ENCODE measurements around the gene TNRC6C.
A peak's percentile ranks its signal among the peaks of the same experiment; 100 is the strongest.
"Not testable (repeated sequence)": the region's sequence is repeated elsewhere in the genome, so short reads cannot be mapped to it uniquely, and the experiment has no call there.

Gene TNRC6C

GRCh38 chr17:78048346-78049292 lies 90.1 kb downstream of the TNRC6C start:
- DNase-seq, result peak; percentile 78

GRCh38 chr17:78049609-78050008 lies 91.1 kb downstream of the TNRC6C start:
- DNase-seq, result no peak

- no peak for DNase-seq
Measured at GRCh38 chr17:78051186-78051972, 92.9 kb downstream of the TNRC6C start.

- no peak for DNase-seq
Measured at GRCh38 chr17:78053777-78054468, 95.4 kb downstream of the TNRC6C start.

- DNase-seq, result no peak
Measured at GRCh38 chr17:78057113-78057740, 98.7 kb downstream of the TNRC6C start.

GRCh38 chr17:78058001-78058400 lies 99.5 kb downstream of the TNRC6C start:
- DNase-seq, result no peak

GRCh38 chr17:78058581-78058980 lies 100.1 kb downstream of the TNRC6C start:
- DNase-seq, result no peak

- DNase-seq, result peak; percentile 46
Measured at GRCh38 chr17:78062596-78062995, 104.1 kb downstream of the TNRC6C start.

- DNase-seq, result no peak
Measured at GRCh38 chr17:78063489-78063888, 105.0 kb downstream of the TNRC6C start.

GRCh38 chr17:78064708-78065107 lies 106.2 kb downstream of the TNRC6C start:
- DNase-seq, result no peak

GRCh38 chr17:78066976-78067375 lies 108.5 kb downstream of the TNRC6C start:
- not testable (repeated sequence) for DNase-seq

- DNase-seq, result no peak
Measured at GRCh38 chr17:78069695-78070094, 111.2 kb downstream of the TNRC6C start.

- DNase-seq, result no peak
Measured at GRCh38 chr17:78072961-78073360, 114.5 kb downstream of the TNRC6C start.

- DNase-seq, result no peak
Measured at GRCh38 chr17:78075011-78075410, 116.5 kb downstream of the TNRC6C start.

- DNase-seq, result no peak
Measured at GRCh38 chr17:78075545-78075944, 117.0 kb downstream of the TNRC6C start.

- DNase-seq, result no peak
Measured at GRCh38 chr17:78079253-78079652, 120.8 kb downstream of the TNRC6C start.

GRCh38 chr17:78081551-78081950 lies 123.0 kb downstream of the TNRC6C start:
- no peak for DNase-seq

GRCh38 chr17:78082355-78082872 lies 123.9 kb downstream of the TNRC6C start:
- DNase-seq, result peak; percentile 88

- no peak for DNase-seq
Measured at GRCh38 chr17:78082988-78083387, 124.5 kb downstream of the TNRC6C start.

GRCh38 chr17:78086740-78087139 lies 128.2 kb downstream of the TNRC6C start:
- DNase-seq, result no peak

GRCh38 chr17:78088529-78088928 lies 130.0 kb downstream of the TNRC6C start:
- no peak for DNase-seq

GRCh38 chr17:78089576-78090281 lies 131.2 kb downstream of the TNRC6C start:
- DNase-seq, result no peak
